Measurements from ENCODE around the gene SPO11. TPM values are rescaled to one million over a fixed set of nuclear protein-coding genes. Genes with fewer than 3 reads are reported as not detected.
A peak's percentile ranks its signal among the peaks of the same experiment; 100 is the strongest.

Gene SPO11, protein sequence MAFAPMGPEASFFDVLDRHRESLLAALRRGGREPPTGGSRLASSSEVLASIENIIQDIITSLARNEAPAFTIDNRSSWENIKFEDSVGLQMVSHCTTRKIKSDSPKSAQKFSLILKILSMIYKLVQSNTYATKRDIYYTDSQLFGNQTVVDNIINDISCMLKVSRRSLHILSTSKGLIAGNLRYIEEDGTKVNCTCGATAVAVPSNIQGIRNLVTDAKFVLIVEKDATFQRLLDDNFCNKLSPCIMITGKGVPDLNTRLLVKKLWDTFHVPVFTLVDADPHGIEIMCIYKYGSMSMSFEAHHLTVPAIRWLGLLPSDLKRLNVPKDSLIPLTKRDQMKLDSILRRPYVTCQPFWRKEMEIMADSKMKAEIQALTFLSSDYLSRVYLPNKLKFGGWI
- not detected for polyA plus RNA-seq (2013, experiment 1 of 2)
- polyA plus RNA-seq (2013, experiment 2 of 2): not detected

DNA sequence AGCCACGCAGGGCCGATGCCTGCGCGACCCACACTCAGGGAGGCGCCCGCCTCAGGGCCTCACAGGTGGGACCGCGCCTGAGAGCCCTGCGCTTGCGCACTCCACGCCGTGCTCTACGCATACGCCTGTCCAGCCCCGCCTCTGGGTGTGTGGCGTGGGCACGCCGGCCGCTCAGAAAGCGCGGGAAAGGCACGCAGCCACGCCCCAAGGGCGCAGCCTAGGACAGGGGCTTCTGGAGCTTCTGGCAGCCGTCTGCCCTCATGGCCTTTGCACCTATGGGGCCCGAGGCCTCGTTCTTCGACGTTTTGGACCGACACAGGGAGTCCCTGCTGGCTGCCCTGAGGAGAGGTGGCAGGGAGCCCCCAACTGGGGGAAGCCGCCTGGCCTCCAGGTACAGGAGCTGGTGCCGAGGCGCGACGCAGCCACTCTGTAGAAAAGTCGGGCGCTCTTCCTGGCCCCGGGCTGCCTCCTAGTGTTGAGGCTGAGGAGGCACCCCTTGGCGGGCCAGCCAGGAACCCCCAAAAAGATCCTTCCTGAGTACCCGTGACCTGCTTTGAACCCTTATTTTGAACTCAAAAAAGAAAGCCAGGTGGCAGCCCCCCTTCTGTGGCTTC lies at the start of gene SPO11:
Gene SPO11, plus strand, starts transcription at position 196 of the 614 bp plus-strand sequence. Its CDS starts 65 bp downstream, at position 261.
- Histone ChIP-seq H3K4me3 (ENCODE audit: low read length) (no peak within 1 kb of the TSS), H3K9ac (ENCODE audit: low read depth, low read length) (no peak within 1 kb of the TSS), H3K4me1 (ENCODE audit: insufficient read depth, low read length) (peaks cover 10% of the 10 kb centered on the region), H3K9me3 (ENCODE audit: insufficient read depth, low read depth, low read length) (no peaks in the 10 kb centered on the region), H3K36me3 (ENCODE audit: insufficient read depth, low read length) (no peaks in the 10 kb centered on the region), H3K27ac (ENCODE audit: low read depth, low read length) (no peak within 1 kb of the TSS), H3K27me3 (ENCODE audit: insufficient read depth, low read length) (no peaks in the 10 kb centered on the region; the same call in 1 of the 2 replicates)
- 81% methylated on average over 40 of the region's 40 CpGs for WGBS

DNA sequence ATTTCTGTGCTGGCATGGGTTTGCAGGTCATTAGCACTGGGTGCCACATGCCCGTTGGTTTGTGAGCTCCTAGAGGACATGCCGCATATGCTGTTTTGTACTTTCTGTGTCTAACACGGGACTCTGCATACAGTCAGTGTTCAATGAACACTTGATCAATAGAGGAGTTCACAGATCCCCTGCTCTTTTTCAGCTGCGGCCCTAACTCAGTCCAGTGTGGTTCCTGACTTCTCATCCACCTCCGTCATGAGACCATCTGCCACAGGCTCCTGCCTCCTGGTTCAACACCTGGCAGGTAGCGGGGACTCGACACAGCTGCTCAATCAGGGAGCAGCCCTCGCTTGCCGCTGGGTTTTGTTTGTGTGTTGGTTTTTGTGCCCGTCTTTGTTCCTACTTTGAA lies 49.4 kb upstream of the SPO11 start:
- no peaks in the 10 kb centered on the region for H3K27me3 ChIP-seq (ENCODE audit: insufficient read depth, low read length)
- no peak overlapping the region for H3K4me3 ChIP-seq (ENCODE audit: low read length)
- no peaks in the 10 kb centered on the region for H3K9me3 ChIP-seq (ENCODE audit: insufficient read depth, low read depth, low read length)
- no peaks in the 10 kb centered on the region for H3K36me3 ChIP-seq (ENCODE audit: insufficient read depth, low read length)
- H3K4me1 ChIP-seq (ENCODE audit: insufficient read depth, low read length): peaks cover 11% of the 10 kb centered on the region
- no peak overlapping the region for H3K27ac ChIP-seq (ENCODE audit: low read depth, low read length)
- 89% methylated on average over 10 of the region's 10 CpGs for WGBS
- H3K9ac ChIP-seq (ENCODE audit: low read depth, low read length): no peak overlapping the region

DNA sequence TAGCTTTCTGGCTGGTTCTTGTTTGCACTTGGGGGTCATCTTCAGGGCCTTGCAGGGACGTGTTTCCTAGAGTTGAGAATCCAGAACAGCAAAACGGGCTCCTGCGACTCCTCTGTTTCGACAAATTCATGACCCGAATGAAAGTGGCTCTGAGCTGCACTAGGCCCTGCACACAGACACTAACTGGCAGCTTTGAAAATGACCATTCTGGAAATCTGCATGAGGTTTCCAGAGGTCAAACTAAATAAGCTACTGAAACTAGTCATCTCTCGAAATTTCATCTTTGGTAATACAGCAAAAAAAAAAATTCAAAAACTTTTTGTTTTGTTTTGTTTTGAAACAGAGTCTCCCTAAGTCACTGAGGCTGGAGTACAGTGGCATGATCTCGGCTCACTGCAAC lies 47.7 kb upstream of the SPO11 start:
- H3K4me1 ChIP-seq (ENCODE audit: insufficient read depth, low read length): peaks cover 11% of the 10 kb centered on the region
- H3K4me3 ChIP-seq (ENCODE audit: low read length): no peak overlapping the region
- no peak overlapping the region for H3K9ac ChIP-seq (ENCODE audit: low read depth, low read length)
- no peaks in the 10 kb centered on the region for H3K9me3 ChIP-seq (ENCODE audit: insufficient read depth, low read depth, low read length)
- 95% methylated on average over 7 of the region's 7 CpGs for WGBS
- no peak overlapping the region for H3K27ac ChIP-seq (ENCODE audit: low read depth, low read length)
- H3K36me3 ChIP-seq (ENCODE audit: insufficient read depth, low read length): no peaks in the 10 kb centered on the region
- H3K27me3 ChIP-seq (ENCODE audit: insufficient read depth, low read length): no peaks in the 10 kb centered on the region

DNA sequence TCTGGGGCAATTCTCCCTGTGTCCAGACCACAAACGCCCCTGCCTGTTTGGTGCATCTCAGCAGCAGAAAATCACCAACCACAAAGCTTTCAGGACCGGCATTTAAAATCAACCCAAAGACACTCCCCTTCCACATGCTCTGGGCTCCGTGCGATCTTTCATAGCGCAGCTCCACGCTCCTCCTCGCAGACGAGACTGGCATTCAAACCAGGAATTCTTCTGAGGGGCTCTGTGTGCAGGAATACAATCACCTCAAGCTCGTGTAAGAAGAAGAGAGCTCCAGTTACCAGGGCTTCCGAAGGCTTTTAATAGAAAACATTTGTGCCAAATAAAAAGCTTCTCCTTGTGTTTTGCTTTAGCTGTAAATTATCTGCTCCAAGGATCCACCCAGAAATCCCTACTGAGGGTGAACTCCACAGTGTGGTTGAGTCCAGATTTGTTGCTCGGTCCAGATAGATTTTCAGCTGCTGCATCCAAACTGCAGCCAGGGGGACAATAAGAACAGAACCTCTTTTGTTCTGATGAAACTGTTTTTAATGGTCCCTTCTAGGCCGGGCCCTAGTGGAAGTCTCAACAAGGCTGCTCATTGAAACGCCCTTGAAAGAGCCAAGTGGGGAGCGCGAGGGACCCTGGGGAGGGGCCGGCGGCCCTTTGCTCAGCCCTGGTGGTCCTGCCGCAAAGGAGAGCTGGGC lies 46.8 kb upstream of the SPO11 start:
- Histone ChIP-seq H3K27me3 (ENCODE audit: insufficient read depth, low read length) (no peaks in the 10 kb centered on the region), H3K9ac (ENCODE audit: low read depth, low read length) (no peak overlapping the region), H3K27ac (ENCODE audit: low read depth, low read length) (no peak overlapping the region), H3K9me3 (ENCODE audit: insufficient read depth, low read depth, low read length) (no peaks in the 10 kb centered on the region), H3K4me1 (ENCODE audit: insufficient read depth, low read length) (peaks cover 14% of the 10 kb centered on the region), H3K4me3 (ENCODE audit: low read length) (no peak overlapping the region), H3K36me3 (ENCODE audit: insufficient read depth, low read length) (no peaks in the 10 kb centered on the region)
- 79% methylated on average over 18 of the region's 18 CpGs for WGBS

DNA sequence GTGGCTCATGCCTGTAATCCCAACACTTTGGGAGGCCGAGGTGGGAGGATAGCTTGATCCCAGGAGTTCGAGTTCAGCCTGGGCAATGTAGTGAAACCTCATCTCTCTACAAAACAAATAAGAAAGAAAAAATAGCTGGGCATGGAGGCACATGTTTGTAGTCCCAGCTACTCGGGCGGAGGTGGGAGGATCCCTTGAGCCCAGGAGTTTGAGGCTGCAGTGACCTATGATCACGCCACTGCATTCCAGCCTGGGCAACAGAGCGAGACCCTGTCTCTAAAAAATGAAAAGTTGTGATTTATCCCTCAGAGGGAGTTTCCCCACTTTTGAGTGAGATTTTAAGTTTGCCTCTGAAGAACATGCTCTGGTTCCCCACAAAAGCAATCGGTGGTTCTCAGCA lies 45.7 kb upstream of the SPO11 start:
- no peak overlapping the region for H3K27ac ChIP-seq (ENCODE audit: low read depth, low read length)
- no peak overlapping the region for H3K4me3 ChIP-seq (ENCODE audit: low read length)
- H3K9ac ChIP-seq (ENCODE audit: low read depth, low read length): no peak overlapping the region
- peaks cover 19% of the 10 kb centered on the region for H3K4me1 ChIP-seq (ENCODE audit: insufficient read depth, low read length)
- 93% methylated on average over 7 of the region's 7 CpGs for WGBS
- H3K27me3 ChIP-seq (ENCODE audit: insufficient read depth, low read length): no peaks in the 10 kb centered on the region
- no peaks in the 10 kb centered on the region for H3K9me3 ChIP-seq (ENCODE audit: insufficient read depth, low read depth, low read length)
- no peaks in the 10 kb centered on the region for H3K36me3 ChIP-seq (ENCODE audit: insufficient read depth, low read length)

DNA sequence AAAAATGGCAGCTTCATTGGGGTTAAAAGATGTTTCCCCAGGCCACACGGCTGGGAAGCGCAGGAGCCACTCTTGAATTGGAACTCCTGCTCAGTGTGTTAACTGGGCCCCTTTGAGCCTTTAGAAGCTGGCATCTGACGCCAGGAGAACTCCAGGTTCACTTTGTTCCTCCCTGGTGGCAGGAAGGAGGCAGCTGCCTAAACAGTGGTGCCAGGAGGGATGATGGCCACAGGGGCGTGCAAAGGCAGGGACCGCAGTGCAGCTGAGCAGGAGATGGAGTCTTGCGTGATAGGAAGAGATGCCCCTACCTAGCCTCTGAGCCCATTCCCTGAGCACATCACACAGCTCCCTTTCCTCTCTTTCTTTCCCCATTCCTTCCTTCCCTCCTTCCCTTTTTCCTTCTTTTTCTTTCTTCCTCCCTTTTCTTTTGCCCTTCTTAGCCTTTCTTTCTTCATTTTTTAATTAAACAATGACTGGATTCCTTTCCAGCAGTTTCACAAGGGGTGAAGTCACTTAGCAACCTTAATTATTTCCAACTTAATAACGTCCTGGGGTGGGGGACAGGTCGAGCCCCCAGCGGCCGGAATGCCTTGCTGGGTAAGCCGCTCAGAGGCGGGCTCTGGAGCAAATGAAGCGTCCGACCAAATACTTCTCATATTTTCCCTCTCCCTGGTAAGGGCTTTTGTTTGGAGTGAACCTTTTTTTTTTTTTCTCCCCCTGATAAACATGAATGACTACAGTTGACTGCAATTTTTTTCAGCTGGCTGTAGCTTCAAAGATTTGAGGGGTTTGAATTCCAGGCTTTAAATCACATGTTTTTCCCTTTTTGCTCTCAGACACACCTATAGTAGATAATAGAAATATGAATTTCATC lies 42.4 kb upstream of the SPO11 start:
- Histone ChIP-seq H3K4me1 (ENCODE audit: insufficient read depth, low read length) (peaks cover 26% of the 10 kb centered on the region), H3K27me3 (ENCODE audit: insufficient read depth, low read length) (no peaks in the 10 kb centered on the region)
- WGBS: 59% methylated on average over 14 of the region's 14 CpGs

DNA sequence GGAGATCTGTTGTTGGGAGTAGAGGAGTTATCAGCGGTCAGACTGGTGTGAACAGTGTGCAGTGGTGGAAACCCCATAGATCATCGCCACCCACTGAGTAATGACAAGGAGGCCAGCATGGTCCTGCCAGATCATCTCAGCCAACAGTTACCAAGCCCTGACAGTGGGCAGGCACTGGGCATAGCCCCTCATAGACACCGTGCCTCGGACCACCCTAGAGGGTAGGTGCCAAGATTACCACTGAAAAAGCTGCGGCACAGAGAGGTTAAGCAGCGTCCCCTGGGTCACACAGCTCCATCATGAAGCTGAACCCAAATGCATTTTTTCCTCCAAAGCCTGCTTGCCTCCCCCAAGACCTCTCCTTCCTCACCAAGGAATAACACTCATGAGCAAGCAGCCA lies 41.7 kb upstream of the SPO11 start:
- 93% methylated on average over 6 of the region's 6 CpGs for WGBS

More for the DNA sequence above, 42.4 kb upstream of the SPO11 start:
- Histone ChIP-seq H3K9ac (ENCODE audit: low read depth, low read length) (no peak overlapping the region), H3K27ac (ENCODE audit: low read depth, low read length) (peak overlapping the region; percentile 13; the same call in 1 of the 2 replicates), H3K9me3 (ENCODE audit: insufficient read depth, low read depth, low read length) (no peaks in the 10 kb centered on the region), H3K36me3 (ENCODE audit: insufficient read depth, low read length) (no peaks in the 10 kb centered on the region), H3K4me3 (ENCODE audit: low read length) (no peak overlapping the region)

DNA sequence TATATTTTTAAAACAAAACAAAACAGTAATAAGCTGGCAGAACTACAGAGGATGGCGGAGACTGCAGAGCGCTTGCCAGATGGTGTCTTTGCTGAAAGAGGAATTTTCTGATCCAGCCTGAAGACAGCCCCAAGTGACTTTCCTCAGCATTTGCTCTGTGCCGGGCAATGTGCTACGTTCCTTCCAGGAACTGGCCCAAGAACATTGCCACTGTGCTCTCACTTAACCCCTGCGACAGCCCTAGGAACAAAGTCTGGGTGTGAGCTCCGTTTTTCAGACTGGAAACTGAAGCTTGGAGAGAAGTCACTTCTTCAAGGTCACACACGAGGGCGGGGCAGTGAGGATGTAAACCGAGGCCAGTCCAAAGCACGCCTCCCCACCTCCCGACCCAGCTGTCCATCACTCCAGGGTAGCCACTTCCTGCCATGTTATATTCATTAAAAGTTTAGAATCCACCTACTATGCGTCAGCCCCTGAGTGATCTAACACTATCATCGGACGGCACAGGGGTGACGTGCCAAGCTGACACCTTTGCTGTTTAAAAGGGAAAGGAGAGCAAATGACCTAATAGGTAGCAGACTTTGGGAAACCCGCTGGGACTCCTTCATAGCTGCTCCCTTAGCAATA lies 40.8 kb upstream of the SPO11 start:
- Histone ChIP-seq H3K9me3 (ENCODE audit: insufficient read depth, low read depth, low read length) (no peaks in the 10 kb centered on the region), H3K9ac (ENCODE audit: low read depth, low read length) (no peak overlapping the region), H3K36me3 (ENCODE audit: insufficient read depth, low read length) (no peaks in the 10 kb centered on the region), H3K4me1 (ENCODE audit: insufficient read depth, low read length) (peaks cover 15% of the 10 kb centered on the region), H3K27me3 (ENCODE audit: insufficient read depth, low read length) (no peaks in the 10 kb centered on the region), H3K4me3 (ENCODE audit: low read length) (no peak overlapping the region), H3K27ac (ENCODE audit: low read depth, low read length) (no peak overlapping the region)
- WGBS: 79% methylated on average over 16 of the region's 16 CpGs

More for the DNA sequence above, 41.7 kb upstream of the SPO11 start:
- Histone ChIP-seq H3K27ac (ENCODE audit: low read depth, low read length) (no peak overlapping the region), H3K36me3 (ENCODE audit: insufficient read depth, low read length) (no peaks in the 10 kb centered on the region), H3K9ac (ENCODE audit: low read depth, low read length) (no peak overlapping the region), H3K27me3 (ENCODE audit: insufficient read depth, low read length) (no peaks in the 10 kb centered on the region), H3K4me1 (ENCODE audit: insufficient read depth, low read length) (peaks cover 21% of the 10 kb centered on the region), H3K4me3 (ENCODE audit: low read length) (no peak overlapping the region), H3K9me3 (ENCODE audit: insufficient read depth, low read depth, low read length) (no peaks in the 10 kb centered on the region)

DNA sequence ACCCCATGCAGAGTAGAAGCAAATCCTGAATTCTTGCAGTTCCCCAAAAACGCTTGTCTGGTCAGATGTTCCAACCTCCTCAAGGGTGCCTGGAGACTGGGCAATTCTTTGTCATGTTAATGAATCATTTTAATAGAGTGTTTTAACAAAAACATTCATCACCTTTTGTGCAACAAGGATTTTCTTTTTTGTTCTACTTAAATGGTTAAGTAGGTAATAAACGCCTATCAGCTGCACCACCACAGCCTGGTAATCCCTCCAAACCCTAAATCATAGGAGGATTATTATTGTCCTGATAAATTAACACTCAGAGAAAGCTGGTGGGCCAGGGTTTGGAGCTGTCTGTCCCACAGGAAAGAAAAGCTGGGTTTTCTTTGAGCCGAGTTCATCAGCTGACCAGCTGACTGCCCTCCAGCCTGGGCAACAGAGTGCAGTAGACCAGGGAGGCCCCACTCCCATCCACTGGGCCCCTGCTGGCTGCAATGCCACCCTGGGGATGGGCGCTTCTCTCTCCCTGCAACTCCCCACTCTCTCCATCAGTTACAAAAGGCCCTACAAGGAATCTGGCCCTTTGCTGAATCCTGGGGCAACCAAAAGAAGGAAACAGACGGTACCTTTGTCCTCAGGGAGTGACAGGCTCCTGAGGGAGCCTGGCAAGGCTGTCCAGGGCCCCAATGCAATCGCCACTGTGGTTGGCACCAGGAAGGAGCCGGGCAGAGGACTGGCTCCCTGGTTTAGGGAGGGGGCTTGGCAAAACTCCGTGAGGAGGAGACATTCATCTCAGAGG lies 40.0 kb upstream of the SPO11 start:
- Histone ChIP-seq H3K4me1 (ENCODE audit: insufficient read depth, low read length) (peaks cover 15% of the 10 kb centered on the region), H3K4me3 (ENCODE audit: low read length) (no peak overlapping the region), H3K27me3 (ENCODE audit: insufficient read depth, low read length) (no peaks in the 10 kb centered on the region), H3K9ac (ENCODE audit: low read depth, low read length) (no peak overlapping the region), H3K36me3 (ENCODE audit: insufficient read depth, low read length) (no peaks in the 10 kb centered on the region), H3K27ac (ENCODE audit: low read depth, low read length) (no peak overlapping the region), H3K9me3 (ENCODE audit: insufficient read depth, low read depth, low read length) (no peaks in the 10 kb centered on the region)
- 73% methylated on average over 7 of the region's 8 CpGs for WGBS

DNA sequence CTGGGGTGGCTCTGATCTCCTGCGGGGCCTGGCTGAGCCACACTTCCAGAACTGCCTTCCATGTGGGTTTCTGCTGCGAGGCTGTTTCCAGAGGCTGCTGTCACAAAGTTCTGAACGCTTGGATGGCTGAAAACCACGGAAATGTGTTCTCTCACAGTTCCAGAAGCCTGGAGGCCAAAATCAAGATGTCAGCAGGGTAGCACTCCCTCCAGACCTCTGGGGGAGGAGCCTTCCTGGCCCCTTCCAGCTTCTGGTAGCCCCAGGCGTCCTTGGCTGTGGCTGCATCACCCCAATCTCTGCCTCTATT lies 39.5 kb upstream of the SPO11 start:
- no peaks in the 10 kb centered on the region for H3K36me3 ChIP-seq (ENCODE audit: insufficient read depth, low read length)
- no peak overlapping the region for H3K9ac ChIP-seq (ENCODE audit: low read depth, low read length)
- 83% methylated on average over 5 of the region's 5 CpGs for WGBS
- peaks cover 15% of the 10 kb centered on the region for H3K4me1 ChIP-seq (ENCODE audit: insufficient read depth, low read length)
- no peak overlapping the region for H3K27ac ChIP-seq (ENCODE audit: low read depth, low read length)
- H3K9me3 ChIP-seq (ENCODE audit: insufficient read depth, low read depth, low read length): no peaks in the 10 kb centered on the region
- no peaks in the 10 kb centered on the region for H3K27me3 ChIP-seq (ENCODE audit: insufficient read depth, low read length)
- H3K4me3 ChIP-seq (ENCODE audit: low read length): no peak overlapping the region
